Calu3 (cell line): ENCODE measurements around the gene ADAM30. TPM values are rescaled to one million over a fixed set of nuclear protein-coding genes. Genes with fewer than 3 reads are reported as not detected.
"Not testable (repeated sequence)": the region's sequence is repeated elsewhere in the genome, so short reads cannot be mapped to it uniquely, and the experiment has no call there.

Experiments used
- BruUV-seq: library from RNA; stranded (reverse); fragments of 400-500 nt; replicated peaks from 2 replicates; lab custom pipeline; 2021; lab: Mats Ljungman, UMichigan
- CTCF ChIA-PET: fragments of 300-600 bp; sonication (Branson Sonifier 250); formaldehyde crosslinking; loops from one replicate; lab custom pipeline; 2022; ENCODE audit warnings: antibody characterized with exemption; lab: Charles Lee
- DNase-seq: peaks from one replicate; pipeline ENCODE4 v3.0.0; 2022
- H3K27ac Mint-ChIP-seq: one replicate; pipeline ENCODE4 v1.8.0; 2022; ENCODE audit warnings: mixed read lengths; ENCODE audit not compliant: unreplicated experiment
- H3K27me3 Mint-ChIP-seq: one replicate; pipeline ENCODE4 v1.8.0; 2022; ENCODE audit warnings: mixed read lengths; ENCODE audit not compliant: unreplicated experiment
- H3K36me3 Mint-ChIP-seq: one replicate; pipeline ENCODE4 v1.8.0; 2022; ENCODE audit warnings: mild to moderate bottlenecking, moderate library complexity, mixed read lengths; ENCODE audit not compliant: insufficient read depth, unreplicated experiment
- H3K4me1 Mint-ChIP-seq: one replicate; pipeline ENCODE4 v1.8.0; 2022; ENCODE audit warnings: mild to moderate bottlenecking, low read depth, mixed read lengths; ENCODE audit not compliant: unreplicated experiment
- H3K4me3 Mint-ChIP-seq: one replicate; pipeline ENCODE4 v1.8.0; 2022; ENCODE audit warnings: mild to moderate bottlenecking, low read depth, moderate library complexity, mixed read lengths; ENCODE audit not compliant: unreplicated experiment
- H3K9me3 Mint-ChIP-seq: one replicate; pipeline ENCODE4 v1.8.0; 2022; ENCODE audit warnings: low read depth, mixed read lengths; ENCODE audit not compliant: unreplicated experiment
- intact Hi-C: fragments of 100-400 bp; cut with micrococcal nuclease; formaldehyde crosslinking; loops from one replicate; pipeline ENCODE4 v1.10.0; 2022; ENCODE audit not compliant: unreplicated experiment
- total RNA-seq: library from RNA; stranded (reverse); gene quantifications from 2 replicates; pipeline ENCODE4 v1.2.3, GENCODE V29; 2022
- TF ChIP-seq, protein P1 (sequence below): fragments of 200-600 bp; IDR thresholded peaks from one replicate; pipeline ENCODE4 v1.8.0; 2022; ENCODE audit warnings: antibody characterized with exemption; ENCODE audit not compliant: unreplicated experiment

The ADAM30 gene
- total RNA-seq, 1 experiment from 2014 or later, result not detected

GRCh38 chr1:119861547-119861946 lies 34.8 kb downstream of the ADAM30 start:
- Mint-ChIP-seq H3K4me3 (no peak overlapping the region), H3K36me3 (no peaks in the 10 kb centered on the region), H3K4me1 (peaks cover 19% of the 10 kb centered on the region), H3K9me3 (no peaks in the 10 kb centered on the region), H3K27ac (no peak overlapping the region), H3K27me3 (no peaks in the 10 kb centered on the region)
- no TSS peak for BruUV-seq
- intact Hi-C loops, result no loop called here
- TF ChIP-seq, protein P1, sequence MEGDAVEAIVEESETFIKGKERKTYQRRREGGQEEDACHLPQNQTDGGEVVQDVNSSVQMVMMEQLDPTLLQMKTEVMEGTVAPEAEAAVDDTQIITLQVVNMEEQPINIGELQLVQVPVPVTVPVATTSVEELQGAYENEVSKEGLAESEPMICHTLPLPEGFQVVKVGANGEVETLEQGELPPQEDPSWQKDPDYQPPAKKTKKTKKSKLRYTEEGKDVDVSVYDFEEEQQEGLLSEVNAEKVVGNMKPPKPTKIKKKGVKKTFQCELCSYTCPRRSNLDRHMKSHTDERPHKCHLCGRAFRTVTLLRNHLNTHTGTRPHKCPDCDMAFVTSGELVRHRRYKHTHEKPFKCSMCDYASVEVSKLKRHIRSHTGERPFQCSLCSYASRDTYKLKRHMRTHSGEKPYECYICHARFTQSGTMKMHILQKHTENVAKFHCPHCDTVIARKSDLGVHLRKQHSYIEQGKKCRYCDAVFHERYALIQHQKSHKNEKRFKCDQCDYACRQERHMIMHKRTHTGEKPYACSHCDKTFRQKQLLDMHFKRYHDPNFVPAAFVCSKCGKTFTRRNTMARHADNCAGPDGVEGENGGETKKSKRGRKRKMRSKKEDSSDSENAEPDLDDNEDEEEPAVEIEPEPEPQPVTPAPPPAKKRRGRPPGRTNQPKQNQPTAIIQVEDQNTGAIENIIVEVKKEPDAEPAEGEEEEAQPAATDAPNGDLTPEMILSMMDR, result no peak
- no peak for DNase-seq
- CTCF ChIA-PET, result no interaction called here

- intact Hi-C loops, result no loop called here
- no peak overlapping the region for H3K4me3 Mint-ChIP-seq
- no TSS peak for BruUV-seq
- no peak for DNase-seq
- H3K36me3 Mint-ChIP-seq, result no peaks in the 10 kb centered on the region
- no peak overlapping the region for H3K27ac Mint-ChIP-seq
- H3K4me1 Mint-ChIP-seq, result peaks cover 31% of the 10 kb centered on the region
- TF ChIP-seq, protein P1, result no peak
- no peaks in the 10 kb centered on the region for H3K27me3 Mint-ChIP-seq
- CTCF ChIA-PET, result interaction anchor here (1.3 kb wide), 1 partner anchor 116 kb away, joined by 3 read pairs; no protein-coding TSS in a partner anchor
- H3K9me3 Mint-ChIP-seq, result no peaks in the 10 kb centered on the region
Measured at GRCh38 chr1:119859647-119860046, 36.7 kb downstream of the ADAM30 start.

- H3K4me3 Mint-ChIP-seq, BruUV-seq, CTCF ChIA-PET, H3K9me3 Mint-ChIP-seq, H3K27me3 Mint-ChIP-seq, intact Hi-C loops, DNase-seq, H3K36me3 Mint-ChIP-seq: not testable (repeated sequence)
- peaks cover 31% of the 10 kb centered on the region for H3K4me1 Mint-ChIP-seq
- H3K27ac Mint-ChIP-seq, result peak overlapping the region; percentile 52
Measured at GRCh38 chr1:119858556-119859214, 37.6 kb downstream of the ADAM30 start.

DNA sequence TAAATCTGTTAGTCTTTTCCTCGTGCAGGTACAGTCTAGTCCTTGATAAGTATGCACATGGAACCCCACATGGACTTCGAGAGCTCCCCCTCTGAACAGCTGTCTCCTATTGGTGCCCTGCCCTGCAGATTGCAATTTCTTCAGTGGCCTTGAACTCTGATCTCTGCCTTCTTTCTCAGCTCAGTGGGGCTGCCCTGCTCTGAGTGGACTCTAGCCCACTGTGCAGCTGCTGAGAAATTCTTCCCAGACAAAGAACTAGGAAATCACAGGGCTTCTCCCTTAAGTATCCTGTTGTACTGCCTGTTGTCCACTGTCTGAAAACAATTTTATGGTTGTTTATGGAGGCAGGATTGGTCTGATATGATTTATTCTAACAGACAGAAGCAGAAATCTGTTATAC lies 38.2 kb downstream of the ADAM30 start:
- intact Hi-C loops, result no loop called here
- Mint-ChIP-seq H3K36me3 (no peaks in the 10 kb centered on the region), H3K4me1 (peaks cover 31% of the 10 kb centered on the region), H3K27ac (peak overlapping the region; percentile 52), H3K27me3 (no peaks in the 10 kb centered on the region), H3K4me3 (no peak overlapping the region), H3K9me3 (no peaks in the 10 kb centered on the region)
- CTCF ChIA-PET, result no interaction called here
- TF ChIP-seq, protein P1, result no peak
- DNase-seq, result no peak
- BruUV-seq, result no TSS peak

DNA sequence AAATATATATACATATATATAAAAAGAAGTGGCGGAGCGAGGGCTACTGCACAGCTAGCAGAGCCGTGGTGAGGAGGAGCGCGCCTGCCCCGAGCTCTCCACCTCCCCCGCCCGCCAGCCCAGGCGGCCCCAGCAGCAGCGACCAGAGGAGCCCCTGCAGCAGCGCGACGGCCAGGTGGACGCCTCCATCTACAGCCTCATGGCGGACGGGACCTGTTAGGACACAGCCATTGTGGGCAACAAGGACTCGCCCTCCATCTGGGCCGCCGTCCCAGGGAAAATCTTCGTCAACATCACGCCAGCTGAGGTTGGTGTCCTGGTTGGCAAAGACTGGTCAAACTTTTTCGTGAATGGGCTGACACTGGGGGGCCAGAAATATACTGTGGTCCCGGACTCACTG lies 43.2 kb downstream of the ADAM30 start:
- TF ChIP-seq, protein P1, result no peak
- no peak overlapping the region for H3K4me3 Mint-ChIP-seq
- H3K27ac Mint-ChIP-seq, result no peak overlapping the region
- H3K9me3 Mint-ChIP-seq, result no peaks in the 10 kb centered on the region
- H3K36me3 Mint-ChIP-seq, result no peaks in the 10 kb centered on the region
- CTCF ChIA-PET, result no interaction called here
- BruUV-seq, result no TSS peak
- peaks cover 12% of the 10 kb centered on the region for H3K4me1 Mint-ChIP-seq
- intact Hi-C loops, result no loop called here
- DNase-seq, result no peak
- no peaks in the 10 kb centered on the region for H3K27me3 Mint-ChIP-seq
